AG08395 (cell line): ENCODE data around the gene ZFP92.
"Not testable (repeated sequence)": the region's sequence is repeated elsewhere in the genome, so short reads cannot be mapped to it uniquely, and the experiment has no call there.

ENCODE experiments used
- DNase-seq: peaks from one replicate; pipeline ENCODE4 v3.0.0; 2012; ENCODE audit warnings: mixed read lengths, low spot score

ZFP92 gene

DNA sequence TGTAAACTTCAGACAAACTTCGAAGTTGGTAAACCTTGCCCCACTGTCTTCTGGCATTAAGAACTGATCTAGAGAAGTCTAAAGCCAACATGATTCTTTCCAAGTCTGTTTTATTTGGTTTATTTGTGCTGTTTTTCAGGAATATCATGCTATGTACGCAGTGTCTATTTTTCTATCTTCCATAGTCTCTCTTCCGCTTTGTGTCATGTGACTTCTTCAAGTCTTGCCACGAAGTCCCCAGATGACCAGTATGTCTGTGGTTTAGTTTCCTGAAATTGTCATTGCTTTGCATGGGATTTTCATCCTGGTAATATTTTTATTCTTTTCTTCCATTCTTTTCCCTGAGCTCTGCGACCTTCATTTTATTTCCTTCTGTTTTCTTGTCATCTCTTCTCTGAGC lies 25.2 kb upstream of the ZFP92 start:
- no peak for DNase-seq

DNA sequence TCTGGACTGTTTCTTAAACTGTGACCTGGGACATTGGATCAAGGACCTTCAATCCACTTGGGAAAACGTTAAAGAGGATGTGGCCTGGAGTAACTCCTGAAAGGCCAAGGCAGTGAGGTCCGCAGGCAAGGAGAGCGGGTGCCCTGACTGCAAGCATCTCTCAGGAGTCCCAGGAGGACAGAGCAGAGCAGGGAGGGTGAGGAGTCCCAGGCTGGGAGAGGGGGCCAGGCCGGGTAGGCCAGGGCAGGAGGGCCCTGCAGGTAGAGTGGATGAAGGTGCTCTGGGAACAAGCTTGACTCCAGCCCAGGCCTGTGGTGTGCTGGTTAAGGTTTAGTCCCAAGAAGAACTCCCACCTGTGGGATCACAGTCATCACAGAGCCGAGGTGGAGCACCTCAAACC lies 23.9 kb upstream of the ZFP92 start:
- no peak for DNase-seq

DNA sequence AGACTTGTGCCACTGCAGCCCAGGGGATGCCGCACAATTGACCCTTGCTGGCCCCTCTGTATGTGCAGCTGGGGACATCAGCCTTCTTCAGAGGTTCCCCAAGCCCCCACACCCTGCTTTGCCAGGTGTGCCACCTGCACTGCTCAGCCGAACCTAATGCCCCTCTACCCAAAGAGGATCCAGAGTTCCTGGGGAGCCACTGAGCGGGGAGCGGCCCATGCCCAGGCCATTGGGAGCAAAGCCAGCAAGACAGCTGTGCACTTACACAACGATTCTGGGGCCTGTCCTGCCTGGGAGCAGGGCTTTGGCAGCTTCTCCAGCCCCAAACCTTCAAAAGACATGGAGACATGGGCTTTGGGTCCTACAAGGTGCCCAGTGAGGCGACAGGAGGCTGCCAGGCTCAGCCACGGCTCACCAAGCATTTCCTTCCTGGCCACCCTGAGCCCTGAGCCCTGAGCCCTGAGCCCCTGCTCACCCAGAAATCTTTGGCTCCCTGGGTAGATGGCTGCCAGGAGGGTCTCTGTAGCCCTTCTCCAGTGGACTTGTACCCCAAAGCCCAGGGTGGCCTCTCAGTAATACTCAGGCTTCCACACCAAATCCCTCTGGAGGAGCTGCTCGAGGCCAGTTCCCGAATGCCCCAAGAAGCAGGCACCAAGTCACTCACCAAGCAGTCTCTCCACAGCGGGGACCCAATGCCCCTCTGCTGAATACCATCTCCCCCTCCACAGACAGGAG lies 23.1 kb upstream of the ZFP92 start:
- no peak for DNase-seq

DNA sequence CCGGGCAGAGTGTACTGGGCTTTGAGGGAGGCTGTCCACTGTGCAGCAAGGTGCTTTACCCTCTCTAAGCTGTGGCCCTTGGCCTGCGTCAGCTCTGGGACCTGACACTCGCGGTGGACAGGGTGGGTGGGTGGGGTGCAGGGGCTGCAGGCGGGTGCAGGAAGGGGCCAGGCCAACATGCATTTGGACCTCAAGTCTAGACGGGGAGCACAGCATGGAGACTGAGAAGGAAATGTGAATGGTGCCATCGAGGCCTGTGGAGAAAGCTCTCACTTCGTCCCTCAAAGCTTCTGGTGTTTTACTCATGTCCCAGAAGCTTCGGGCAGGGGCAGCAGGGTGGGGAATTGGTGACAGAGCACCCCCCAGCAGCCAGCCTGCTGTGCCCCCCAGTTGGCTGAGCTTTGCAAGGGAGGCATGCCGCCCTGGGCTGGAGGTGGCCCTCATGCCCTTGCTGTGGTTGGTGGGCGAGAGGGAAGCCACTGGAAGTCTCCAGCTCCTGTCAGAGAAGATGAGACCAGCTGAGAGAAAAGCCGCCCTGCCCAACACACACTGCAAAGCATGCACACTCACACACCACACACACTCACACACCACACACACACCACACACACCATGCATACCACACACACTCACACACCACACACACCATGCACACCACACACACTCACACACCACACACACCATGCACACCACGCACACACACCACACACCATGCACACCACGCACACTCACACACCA lies 22.4 kb upstream of the ZFP92 start:
- DNase-seq: no peak

DNA sequence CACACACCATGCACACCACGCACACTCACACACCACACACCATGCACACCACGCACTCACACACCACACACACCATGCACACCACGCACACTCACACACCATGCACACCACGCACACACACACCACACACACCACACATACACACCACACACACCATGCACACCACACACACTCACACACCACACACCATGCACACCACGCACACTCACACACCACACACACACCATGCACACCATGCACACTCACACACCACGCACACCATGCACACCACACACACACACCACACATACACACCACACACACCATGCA lies 21.9 kb upstream of the ZFP92 start:
- not testable (repeated sequence) for DNase-seq

DNA sequence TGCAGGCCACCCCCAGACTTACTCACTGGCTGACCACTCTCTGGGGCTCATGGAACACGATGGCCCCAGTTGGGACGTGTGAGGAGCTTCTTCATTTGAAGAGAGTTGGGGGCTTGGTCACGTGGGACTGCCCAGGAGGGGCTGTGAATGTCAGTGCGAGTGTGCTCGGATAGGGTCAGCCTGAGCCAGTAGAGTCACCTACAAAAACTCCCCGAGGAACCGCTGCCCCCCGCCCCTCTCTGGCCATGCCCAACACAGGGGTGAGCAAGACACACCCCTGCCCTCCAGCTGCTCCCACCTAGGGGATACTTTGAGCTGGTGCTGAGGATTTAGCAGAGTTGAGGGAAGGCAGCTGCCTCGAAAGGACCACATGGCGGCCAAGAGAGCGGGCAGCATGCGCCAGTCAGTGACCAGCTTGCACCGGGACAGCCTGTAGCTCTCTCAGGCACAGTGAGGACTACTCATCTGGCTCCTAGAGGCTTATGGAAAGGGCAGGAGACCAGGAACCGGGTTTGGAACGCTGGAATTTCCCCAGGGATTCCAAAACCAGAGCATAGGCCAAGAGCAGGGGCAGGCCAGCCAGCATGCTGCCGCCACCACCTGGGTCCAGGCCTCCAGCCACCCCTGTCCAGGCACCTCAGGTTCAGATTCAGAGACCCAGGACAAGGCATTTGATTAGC lies 18.5 kb upstream of the ZFP92 start:
- no peak for DNase-seq

DNA sequence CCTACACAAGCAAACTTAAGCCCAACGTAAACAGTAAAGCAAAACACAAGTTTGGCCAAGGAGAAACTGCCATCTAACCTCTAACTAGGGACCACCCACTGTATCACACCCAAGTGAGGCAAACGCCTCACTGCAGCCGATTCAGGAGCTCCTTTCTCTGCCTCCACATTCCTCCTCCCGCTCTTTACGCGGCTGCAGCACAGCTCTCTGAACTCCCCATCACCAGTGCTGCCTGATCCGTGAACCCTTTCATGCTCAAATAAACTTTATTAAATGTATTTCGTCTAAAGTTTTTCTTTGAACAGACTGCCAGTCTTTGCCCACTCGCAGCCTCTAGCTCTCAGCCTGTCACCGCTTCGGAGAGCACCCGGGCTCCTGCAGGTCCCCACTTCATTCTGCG lies 16.7 kb upstream of the ZFP92 start:
- DNase-seq: no peak

DNA sequence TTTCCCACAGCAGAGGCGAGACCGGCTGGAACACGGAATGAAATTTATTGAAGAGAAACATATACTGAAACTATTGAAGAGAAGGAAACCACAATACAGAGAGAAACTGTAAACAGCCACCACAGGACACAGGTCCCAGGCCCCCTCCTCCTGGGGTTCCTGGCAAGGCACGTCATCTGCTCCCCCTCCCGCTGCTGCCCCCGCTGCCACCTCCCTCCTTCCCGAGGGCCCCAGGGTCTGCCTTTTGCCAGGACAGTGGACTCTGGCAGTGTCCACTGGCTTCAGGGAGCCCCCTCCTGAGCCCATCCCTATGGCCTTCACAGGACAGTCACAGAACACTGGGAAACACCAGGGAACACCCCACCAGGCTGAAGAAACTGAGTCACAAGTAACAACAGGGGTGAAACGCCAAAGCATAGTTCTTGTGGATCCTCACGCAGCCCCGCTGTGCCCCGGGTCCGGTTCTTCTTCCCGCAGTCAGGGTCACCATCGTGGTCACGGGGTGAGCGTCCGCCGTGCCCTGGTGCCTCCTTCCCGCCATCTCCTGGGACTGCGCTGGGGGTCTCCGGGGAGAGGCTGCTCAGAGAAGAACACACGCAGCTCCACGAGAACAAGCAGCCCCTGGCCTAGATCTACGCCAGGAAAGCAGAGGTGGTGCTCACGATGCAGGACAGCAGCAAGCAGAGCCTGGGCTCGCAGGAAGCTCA lies 15.5 kb upstream of the ZFP92 start:
- no peak for DNase-seq

DNA sequence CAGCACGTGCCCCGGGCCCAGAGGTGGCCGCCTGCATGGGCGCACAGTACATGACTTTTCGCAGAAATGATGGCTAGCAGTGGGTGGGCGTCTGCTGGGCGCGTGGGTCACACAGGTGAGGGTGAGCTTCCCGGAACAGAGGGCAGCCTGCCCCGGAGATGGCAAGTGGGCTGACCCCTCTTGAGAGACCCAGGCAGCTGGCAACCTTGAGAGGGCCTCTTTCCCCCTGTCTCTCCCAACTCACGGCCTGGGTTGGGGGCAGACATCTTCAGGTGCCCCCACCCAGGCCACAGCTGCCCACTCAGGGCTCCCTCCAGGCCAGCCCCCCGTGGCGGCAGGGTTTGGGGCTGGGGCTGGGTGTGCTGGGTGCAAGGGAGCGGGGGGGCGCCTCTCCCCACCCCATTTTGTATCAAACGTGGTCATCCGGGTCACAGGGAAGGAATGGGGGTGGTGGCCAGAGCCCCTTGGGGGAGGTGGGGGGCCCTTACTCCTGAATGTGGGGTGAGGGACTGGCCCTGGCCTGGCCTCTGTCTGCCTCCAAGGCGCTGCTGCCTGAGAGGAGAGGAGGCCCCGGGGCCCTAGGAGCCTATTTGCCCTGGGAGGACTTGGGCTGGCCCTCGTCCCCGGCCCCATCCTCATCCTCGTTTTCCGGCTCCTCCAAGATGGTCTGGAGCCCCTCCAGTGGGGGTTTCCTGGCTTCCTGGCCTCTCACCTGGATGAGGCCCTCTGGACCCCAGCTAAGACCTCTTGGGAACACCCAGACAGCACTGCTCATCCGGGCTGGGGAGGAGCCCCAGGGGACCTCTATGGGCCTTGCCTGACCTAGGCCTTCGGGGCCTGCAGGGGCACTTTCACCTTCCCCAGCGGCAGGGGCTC lies 14.7 kb upstream of the ZFP92 start:
- DNase-seq: no peak

DNA sequence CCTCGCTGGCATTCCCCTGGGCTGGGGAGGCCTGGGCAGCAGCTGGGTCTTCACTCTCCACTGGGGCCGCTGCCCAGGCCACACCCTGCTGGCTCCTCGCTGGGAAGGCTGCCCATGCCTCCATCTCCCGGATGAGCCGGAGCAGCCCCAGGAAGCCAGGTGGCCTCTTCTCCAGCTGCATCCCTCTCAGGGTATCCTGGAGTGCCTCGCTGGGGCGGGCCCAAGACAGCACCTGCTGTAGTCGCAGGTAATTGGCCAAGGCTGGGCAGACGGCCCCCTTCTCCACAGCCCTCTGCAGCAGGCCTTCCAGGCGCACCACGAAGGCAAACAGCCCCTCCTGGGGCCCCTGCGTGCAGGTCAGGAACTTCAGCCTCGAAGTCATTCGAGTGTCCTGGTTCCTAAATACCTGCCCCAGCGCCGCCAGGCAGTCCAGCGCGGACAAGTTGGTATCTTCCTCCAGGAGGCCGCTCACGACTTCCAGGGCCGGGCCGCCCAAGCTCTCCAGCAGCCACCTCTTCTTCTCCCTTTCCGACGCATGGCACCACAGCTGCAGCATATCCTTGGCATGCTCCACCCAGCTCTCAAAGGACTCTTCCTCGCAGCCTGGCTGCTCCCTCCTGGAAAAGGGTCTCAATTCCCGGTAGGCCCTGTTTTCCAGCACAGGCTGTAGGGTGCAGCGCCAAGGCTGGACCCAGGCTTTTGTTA lies 13.9 kb upstream of the ZFP92 start:
- no peak for DNase-seq

DNA sequence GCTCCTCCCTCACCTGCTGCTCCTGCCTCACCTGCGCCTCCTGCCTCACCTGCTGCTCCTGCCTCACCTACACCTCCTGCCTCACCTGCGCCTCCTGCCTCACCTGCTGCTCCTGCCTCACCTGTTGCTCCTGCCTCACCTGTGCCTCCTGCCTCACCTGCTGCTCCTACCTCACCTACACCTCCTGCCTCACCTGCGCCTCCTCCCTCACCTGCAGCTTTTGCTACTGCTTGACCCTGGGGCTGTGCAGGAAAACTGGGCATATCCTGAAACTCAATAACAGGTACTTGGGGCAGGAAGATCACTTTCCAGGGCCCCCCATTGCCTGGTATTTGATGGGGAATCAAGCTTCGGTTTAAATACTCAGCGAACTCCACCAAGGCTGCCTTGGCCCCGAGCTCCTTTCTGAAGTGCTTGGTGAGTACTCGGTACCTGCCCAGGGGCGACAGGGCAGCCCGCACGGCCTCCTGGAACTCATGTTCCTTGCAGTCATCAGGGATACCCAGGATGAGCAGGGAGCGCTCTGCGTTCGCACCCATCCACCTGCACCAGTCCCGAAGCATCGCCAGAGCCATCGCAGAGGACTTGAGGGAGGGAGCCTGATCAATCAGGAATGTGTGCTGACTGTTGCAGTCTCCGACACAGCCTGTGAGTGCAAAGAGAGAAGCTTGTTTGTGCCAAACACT lies 12.9 kb upstream of the ZFP92 start:
- no peak for DNase-seq

DNA sequence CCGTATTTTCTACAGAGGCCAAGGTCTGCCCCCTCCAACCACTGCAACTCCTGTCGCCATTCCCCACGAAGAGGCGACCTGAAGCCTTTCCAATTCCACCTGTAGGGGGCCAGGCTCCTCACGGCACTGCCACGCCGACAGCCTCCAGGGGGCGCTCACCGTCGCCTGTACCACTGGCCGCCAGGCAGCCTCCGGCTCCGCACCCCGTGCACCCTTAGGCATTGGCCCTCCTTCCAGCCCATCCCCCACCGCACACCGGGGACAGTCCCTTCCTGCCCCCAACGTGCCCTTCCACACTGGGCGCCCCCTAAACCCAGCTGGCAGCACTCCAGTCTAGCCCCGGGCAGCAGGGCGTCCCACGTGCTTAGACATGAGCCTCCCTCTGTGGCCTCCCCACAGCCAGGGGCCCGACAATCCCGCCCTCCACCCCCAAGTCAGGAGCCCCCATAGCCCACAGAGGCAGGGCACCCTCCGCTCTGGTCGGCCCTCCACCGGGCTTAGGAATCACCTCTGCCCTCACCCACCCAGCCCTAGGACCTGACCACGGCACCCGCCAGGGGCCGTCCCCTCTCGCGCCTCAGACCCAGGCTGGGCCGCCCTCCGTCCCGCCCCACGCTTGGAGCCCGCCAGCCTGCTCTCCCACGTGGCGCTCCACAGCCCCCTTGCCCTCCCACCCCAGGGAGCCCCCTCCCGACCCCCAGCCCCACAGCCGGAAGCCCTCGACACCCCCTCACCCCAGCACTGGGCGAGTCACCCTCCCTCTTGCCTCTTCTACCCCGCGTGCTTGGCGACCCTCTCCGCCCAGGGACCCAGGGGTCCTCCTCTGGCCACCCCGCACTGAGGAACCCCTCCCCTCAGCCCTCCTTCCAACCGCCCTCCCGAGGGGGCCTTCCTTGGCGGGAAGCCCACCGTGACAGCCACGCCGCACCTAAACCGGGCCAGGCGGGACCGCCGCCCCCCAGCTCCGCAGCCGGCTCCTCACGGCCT lies 10.8 kb upstream of the ZFP92 start:
- DNase-seq: peak; percentile 28

DNA sequence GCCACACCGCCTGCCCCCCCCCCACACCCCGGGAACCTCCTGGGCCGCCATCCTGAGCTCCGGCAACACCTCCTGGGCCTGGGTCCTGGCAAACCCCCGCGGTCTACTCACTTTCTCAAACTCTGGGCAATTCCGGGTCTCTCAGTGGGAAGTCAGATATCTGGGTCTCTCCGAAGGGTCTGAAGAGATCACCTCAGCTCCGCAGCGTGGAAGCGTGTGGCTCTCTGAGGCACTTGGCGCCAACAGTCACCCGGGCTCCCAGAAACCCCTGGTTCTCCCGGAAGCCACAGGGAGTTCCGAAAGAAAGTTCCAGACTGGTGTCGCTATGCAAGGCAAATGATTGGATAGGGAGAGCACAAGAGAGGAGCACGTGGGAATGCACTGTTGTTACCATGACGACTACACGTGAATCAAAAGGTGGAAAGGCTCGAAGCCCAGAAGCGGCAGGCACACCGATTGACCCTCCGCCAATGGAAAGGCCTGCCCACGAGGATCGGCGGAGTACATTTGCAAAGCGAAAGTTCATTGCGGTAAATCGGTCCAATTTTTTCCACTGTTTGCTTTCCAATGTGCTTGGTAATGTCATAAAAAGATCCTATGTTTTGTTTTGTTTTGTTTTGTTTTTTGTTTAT lies 10.0 kb upstream of the ZFP92 start, which contains the start of gene PNMA6E:
Gene PNMA6E (minus strand): TSS at position 218 of the 632 bp plus-strand sequence. CDS start 2,501 bp downstream, outside the sequence.
- no peak for DNase-seq

DNA sequence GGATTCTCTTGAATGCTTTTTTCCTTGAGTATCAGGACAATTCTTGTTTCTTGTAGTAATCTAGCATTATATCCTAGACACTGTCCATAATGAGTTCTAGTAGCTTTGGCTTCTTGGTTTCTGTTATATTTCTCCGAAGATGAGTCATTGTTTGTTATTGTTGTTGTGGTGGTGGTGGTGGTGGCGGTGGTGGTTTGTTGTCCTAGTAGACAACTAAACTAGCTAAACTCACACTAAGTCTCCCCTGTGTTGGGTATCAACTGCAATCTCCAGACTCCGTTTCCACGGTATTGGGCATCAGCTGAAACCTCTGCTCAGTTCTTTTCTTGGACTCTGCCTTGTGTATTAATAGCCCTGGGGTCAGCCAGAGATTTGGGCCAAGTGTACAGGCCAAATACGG lies 6.9 kb upstream of the ZFP92 start:
- not testable (repeated sequence) for DNase-seq

DNA sequence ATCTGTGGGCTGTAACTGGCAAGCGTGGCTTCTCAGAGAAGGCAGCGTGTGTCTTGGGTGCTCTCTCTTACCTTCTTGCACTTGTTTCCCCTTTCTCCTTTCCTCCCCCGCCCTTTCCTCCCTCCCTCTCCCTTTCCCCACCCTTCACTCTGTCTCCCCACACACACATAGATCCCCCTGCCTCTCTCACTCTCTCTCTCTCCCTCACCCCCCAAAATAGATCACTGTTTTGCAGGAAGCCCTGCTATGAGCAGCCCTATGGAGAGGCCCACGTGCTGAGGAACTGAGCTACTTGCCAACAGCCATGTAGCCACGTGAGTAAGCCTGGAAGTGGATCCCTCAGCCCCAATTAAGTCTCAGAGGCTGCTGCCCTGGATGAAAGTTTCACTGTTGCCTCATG lies 5.8 kb upstream of the ZFP92 start:
- DNase-seq: no peak

DNA sequence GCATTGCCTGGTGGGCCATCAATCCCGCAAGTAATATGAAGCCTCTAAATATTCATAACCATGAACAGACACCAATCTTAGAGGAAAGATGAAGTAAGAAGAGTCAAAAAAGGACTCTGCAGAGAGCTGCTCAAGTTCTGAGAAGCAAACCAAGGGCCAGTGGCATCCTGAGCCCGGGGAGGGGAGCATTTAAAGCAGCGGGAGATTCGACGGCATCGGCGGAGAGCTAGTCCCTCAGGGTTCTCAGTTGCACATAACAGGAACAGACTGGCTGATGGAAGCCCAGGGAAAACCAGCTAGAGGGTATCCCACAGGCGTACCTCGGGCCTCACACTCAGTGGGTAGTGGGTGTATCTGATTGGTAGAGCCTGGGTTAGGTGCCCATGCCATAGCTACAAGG lies 5.3 kb upstream of the ZFP92 start:
- DNase-seq: no peak

DNA sequence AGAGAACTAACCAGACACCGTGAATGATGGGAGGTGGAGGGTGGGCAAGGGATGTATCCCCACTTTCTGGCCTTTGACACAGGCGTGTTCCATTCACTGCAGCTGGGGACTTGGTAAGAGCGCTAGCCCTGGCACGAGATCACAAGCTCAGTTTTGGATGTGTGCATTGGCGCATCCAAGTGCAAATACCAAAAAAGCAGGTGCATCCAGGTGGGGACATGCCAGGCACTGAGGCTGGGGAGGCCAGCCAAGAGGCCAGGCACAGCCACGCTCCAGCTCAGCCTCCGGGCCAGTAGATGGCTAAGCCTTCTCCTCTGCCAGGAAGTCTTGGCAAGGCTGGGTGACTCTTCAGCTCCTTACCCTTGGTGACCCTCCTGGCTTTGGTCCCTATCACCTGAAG lies 4.4 kb upstream of the ZFP92 start:
- DNase-seq: no peak

DNA sequence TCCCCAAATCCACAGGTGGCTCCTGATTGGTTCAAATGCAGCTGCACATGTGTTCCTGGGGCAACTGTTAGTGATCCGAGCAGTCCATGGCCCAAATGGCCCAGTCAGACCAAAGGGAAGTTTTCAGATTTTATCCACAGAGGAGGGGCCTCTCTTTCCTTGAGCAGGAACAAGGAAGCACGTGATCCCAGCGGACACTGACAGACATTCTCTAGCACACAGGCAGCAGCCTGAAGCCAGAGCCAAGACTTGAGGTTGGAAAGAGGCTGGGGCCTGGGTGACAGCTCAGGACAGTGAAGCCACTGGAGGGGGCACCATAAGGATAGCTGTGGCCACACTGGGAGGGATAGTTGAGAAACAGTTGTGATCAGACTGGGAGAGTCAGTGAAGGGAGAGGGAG lies 3.5 kb upstream of the ZFP92 start:
- no peak for DNase-seq
